ENCODE data around the gene TMUB1.
A peak's percentile ranks its signal among the peaks of the same experiment; 100 is the strongest.

TMUB1 gene, protein sequence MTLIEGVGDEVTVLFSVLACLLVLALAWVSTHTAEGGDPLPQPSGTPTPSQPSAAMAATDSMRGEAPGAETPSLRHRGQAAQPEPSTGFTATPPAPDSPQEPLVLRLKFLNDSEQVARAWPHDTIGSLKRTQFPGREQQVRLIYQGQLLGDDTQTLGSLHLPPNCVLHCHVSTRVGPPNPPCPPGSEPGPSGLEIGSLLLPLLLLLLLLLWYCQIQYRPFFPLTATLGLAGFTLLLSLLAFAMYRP

DNA sequence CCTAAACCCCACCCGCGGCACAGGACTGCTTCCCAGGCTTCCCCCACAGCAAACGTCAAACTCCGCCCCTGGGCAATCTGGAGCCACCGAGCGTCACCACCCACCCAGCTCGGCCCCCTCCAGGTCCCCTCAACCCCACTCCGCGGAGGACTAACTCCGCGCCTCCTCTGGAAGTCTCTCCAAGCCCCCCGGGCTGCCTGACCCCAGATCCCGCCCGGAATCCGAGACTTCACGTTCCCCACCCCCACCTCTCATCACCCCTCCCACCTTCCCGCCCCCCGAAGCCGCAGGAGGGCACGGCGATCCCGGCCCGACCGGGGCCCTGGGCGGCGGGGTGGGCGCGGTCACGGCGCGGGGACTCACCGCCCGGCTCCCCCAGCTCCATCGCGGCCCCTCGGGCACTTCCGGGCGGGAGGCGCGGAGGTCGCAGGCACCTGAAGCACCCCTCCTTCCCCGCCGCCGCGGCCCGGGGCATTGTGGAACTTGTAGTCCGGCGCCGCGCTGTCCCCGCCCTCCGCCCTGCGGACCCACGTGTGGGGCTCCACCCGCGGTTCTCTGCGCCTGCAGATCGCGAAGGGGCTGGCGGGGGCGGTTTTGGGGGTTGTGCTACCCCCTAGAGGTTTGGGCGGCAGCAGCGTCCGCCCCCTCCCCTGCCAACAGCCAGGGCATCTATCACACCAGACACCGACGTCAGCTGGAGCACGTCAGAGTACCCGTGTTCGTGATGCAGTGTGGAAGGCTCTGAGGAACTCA, at the start of gene TMUB1:
Gene TMUB1 (minus strand): TSS at position 423 of the 753 bp plus-strand sequence. CDS start 930 bp downstream, outside the sequence.
- ATAC-seq = peak; percentile 66 to 67

DNA sequence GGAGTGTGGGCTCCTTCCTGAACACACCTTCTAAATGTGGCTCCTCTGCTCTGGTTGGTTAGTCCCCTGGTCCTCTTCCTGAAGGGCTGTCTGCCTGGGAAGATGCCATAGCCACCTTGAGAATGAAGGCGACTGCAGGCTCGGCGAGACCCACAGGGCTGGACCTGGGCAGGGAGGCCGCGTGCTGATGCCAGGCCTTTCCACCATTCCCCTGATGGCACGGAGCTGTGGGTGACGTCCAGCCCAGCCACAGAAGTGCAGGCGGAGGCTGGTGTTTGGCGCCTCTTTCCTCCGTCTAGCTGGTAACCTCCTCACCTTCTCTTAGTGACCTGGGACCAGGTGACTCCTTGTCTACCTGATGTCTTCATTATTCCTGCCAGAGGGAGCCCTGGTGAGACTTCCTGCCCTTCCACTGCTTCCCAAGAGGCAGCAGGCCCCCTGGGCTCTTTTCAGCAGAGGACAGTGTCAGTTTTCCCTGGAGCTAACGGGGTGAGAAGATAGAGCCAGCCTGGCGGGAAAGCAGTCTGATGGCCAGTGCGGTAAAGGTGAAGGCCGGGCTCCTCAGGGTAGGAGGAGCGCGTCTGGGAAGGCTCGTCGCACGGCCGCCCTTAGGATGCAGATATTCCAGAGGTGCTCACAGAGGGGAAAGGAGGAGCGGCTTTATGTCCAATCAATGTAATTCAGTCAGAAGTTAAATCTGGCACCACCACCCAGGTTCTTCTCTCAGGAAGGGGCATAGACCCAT, 49.3 kb upstream of the TMUB1 start:
- no peak for ATAC-seq

DNA sequence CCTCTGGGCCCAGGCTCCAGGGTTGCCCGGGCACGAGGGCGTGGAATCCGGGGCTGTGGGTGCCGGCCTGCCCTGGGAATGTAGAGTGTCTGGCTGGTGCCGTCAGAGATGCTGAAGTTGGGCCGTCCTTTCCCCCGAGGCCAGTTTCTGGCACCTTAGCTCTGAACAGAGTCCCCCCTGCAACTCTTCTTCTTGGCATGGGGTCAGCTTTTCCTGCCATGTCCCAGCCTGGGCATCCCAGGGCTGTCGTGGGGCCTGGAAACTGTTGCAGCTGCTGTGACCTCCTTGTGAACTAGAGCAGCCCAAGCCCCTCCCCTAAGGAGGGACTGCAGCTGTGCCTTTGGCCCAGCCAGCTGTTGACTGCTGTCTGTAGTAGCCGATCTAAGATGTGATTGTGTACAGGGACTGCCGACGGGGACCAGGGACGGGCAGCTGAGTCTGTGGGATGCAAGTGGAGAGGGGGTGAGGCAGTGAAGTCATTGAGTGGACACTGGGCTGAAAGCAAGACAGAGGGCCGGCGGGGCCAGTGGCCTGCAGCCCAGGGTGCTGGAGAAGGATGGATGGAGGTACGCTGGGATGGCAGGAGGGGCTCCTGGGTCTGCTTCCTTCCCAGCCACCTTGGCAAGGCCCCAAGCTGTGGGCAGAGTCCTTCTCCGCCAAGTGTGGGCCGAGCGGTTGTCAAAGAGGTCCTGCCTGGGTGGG, 48.5 kb upstream of the TMUB1 start:
- no peak for ATAC-seq

DNA sequence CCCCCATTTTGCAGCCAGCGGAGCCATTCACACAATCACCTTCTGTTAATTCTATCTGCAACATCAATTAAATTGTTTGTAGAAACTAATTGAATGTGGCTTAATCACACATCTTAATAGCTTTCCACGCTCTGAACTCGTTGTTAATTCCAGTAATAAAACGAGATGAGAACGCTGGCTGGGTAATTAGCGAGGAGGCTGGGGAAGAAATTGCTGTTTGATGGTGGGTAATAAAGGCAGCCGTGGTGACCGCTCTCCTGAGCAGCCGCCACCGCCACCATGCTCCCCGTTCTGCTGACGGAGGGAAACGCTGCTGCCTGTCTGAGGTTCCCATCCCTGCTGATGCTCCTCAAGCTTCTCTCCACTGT, 47.9 kb upstream of the TMUB1 start:
- ATAC-seq = no peak

DNA sequence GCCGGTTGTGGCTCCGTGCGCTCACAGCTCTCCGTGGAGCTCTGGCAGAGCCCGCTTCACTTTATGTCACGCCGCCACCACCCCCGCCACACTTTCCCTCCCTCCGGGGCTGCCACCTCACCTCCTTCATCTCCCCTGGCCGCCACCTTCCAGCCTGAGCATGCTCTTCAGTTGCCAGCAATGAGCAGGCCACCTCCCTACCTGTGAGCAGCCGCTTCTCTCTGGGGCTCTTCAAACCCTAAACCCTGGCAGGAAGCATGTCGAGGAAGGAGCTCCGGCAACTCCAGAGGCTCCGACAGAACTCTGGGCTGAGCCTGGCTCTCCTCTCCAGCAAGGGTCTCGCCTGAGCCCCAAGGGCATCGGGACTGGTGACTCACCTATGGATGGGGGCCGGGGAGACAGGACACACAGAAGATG, 47.5 kb upstream of the TMUB1 start:
- ATAC-seq = no peak

DNA sequence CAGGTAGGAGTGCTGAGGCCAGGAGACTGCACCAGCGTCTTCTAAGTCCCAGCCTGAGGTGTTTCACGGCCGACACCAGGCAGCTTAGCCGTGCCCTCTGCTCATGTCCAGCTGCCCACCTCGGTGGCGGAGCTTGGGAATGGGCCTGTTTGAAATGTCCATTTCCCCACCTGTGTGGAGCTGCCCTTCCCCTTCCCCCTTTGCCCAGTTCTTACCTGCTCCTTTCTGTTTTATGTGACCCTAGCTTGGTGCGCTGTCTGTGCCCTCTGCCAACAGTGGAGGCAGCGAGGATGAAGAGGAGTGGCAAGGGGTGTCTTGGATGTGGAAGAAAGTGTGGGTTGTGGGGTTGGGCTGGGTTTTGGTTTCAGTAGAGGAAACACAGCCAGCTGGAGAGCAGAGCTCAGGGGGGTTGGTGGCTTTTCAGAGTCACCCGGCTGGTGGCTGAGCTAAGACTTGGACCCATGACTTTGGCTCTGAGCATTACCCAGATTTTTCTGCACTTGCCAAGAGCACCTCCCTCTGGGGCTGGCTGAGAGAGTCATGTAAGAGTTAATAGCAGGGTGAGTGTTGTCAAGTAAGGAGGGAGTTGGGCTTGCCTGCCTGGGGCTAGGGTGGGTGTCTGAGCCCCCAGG, 46.8 kb upstream of the TMUB1 start:
- ATAC-seq = no peak

DNA sequence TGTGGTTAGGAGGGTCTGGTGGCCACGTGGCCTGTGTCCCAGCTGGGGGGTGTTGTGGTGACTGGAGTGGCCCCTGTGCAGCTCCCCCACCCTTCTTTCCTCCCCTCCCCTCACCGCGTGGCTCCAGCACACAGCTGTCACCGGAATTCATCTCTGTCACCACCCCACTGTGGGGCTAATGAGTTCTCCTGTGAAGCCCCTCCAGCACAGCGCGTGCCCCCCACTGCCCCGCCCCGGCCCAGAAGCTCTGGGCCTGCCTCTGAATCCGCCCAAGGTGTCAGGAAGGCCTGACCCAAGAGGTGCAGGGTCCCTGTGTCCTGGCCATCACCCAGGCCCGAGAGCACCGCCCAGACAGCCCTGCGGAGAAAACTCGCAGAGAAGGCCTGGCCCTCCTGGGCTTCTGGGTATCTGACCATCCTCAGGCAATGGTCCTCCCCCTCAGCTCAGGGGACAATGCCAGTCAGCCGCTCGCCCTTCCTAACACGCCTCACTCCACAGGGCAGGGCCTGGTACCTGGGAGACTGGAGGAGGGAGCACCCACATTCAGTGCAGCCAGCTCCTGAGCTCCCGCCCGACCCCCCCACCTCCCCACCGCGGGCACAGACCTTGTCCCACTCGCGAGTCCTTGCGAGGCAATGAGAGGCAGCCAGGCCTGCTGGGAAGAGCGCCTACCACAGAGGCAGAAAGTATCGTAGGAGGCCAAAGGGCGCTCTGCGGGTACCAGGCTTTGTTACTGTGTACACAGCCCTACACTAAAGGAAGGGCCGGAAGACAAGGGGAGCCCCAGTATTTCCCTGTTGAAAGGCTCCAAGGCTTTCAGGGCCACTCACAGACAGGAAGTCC, 46.0 kb upstream of the TMUB1 start:
- ATAC-seq = no peak

DNA sequence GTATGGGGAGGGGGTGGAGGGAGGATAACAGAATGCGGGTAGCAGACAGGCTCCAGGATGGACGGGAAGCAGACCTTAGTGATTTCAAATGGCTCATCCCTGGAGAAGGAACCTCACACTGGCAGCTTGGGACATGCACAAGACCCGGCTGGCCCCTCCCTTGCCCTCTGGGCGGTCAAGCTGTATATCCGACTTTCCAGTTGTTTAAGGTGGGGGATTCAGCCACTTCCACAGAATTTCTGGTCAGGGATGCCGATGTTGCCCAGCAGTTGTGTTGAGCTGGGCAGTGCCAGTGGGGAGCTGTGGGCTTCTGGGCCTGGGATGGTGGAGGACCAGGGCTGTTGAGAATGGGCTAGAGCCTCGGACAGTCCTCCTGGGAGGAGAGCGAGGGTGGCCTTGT, 45.4 kb upstream of the TMUB1 start:
- ATAC-seq = no peak

DNA sequence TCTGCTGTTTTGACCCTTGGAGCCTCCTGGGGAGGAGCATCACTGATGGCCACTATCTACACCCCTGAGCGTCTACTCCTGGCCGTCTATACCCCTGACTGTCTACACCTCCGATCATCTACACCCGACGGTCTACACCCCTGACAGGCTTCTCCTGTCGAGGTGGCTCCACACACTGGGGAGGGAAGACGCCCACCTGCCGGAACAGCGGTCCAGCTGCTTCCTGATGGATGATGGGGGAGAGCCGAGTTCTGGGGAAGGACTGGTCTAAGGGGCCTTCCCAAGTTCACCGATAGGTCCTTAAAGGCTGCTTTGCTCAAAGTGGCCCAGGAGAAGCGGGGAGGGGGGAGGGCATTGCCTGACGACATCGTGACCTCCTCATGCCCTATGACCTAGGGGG, 44.9 kb upstream of the TMUB1 start:
- ATAC-seq = no peak

DNA sequence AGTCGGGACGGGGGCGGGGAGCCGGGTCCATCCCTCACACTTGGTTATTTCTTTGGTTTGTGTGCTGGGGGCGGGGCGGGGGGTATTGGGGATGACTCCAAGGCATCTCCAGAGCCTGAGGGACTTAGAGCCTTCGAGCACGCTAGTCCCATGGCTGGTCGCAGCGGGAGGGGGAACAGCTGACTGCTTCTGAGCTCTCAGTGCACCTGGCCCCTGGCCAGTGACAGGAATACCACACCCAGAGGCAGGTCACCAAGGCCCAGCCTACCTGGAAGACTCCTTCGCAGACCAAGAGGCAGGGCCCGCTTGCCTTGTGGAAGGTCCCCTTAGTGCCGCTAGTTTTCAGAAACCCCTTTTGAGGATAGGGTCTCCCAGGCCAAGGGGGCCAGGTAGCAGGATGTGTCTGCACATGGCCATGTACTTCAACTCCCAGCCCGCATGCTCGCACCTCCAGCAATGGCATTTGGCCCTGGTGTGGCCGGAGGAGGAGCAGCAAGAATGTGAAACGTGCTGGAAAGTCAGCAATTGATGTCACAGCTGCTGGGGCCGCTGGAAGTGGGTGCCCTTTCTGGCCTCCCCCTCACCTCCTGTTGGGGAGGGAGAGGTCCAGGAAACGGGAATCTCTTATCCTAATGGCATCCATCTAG, 43.3 kb upstream of the TMUB1 start:
- no peak for ATAC-seq

DNA sequence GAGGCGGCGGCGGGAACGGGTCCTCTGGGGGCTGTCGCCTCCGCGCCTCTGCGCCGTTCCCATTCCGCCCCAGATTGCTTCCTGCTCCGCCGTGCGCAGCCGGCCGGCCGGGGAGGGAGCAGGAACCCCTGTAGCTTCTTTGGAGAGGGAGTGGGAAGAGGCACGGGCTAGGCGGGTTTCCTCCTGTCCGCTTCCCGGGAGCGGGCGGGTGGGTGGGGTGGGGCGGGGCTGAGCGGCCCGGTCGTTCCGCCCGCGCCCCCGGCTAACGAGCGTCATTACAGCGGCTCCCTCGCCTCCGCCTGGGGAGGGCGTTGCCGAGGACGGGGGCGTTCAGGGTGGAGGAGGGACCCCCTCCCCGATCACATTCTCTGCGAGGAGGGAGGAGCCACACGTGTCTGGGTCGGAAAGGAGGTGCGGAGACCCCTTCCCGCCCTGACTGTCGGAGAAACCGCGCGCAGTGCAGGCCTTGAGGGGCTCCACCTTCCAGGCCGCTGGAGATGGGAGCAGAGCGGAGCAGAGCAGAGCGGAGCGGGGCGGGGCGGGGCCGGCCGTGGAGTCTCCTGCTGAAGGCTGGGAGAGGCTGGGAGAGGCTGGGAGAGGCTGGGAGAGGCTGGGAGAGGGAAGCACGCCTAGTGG, 42.7 kb upstream of the TMUB1 start:
- no peak for ATAC-seq

DNA sequence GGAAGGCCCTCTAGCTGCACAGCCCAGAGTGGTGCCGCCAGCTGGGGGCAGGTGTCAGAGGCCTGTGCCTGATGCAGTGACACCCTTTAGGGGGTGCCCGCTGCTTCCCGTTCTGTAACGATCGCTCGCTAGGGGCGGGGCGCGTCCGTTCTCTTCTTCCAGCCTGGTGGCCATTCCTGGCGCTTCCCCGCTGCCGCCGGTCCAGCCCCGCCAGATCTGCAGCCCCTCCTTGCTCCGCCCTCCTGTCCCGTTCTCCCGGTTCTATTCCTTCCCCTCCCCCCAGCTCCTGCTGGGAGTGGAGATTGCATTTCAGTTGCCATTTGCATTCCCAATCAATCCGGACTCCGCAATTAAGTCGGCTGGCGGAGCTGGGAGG, 42.2 kb upstream of the TMUB1 start:
- ATAC-seq = no peak

DNA sequence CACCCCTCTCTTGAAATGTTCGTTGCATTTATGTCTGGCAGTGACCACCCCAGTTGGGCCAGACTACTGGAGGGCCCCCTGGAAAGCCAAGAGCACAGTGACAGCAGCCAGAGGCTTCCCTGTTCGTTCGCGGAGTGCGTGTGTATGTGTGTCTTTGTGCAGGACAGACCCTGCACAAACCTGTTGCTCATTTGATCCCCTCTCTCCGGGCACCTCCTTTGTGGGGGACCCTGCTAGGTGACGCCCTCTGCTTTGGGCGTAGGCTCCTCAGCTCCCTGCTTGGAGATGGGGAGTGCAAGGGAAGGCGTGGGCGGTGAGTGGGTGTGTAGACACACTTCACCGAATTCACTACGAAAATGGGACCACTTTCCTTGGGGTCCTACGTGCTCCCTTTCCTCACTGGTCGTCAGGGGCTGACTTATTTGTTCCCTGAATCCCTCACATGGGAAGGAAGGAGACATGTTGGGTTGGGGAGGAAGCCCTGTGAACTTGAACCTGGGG, 41.7 kb upstream of the TMUB1 start:
- ATAC-seq = no peak

DNA sequence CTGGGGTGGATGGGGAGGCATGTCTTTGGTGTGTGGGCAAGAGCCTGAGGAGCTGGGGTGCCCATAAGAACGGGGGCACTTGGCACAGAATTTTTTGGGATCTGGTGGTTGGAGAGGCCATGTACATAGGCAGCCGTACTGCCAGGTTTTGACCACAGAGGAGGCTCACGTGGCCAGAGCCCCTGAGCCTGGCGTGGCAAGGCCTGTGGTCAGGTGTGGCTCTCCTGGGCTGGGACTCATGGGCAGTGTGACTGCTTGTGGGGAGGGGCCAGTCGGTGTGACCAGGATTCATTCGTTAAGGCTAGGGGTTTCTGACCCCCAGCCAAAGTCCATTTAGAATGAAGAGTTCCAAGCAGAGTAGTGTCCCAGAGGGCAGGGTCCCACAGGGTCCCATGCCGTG, 41.2 kb upstream of the TMUB1 start:
- ATAC-seq = no peak

DNA sequence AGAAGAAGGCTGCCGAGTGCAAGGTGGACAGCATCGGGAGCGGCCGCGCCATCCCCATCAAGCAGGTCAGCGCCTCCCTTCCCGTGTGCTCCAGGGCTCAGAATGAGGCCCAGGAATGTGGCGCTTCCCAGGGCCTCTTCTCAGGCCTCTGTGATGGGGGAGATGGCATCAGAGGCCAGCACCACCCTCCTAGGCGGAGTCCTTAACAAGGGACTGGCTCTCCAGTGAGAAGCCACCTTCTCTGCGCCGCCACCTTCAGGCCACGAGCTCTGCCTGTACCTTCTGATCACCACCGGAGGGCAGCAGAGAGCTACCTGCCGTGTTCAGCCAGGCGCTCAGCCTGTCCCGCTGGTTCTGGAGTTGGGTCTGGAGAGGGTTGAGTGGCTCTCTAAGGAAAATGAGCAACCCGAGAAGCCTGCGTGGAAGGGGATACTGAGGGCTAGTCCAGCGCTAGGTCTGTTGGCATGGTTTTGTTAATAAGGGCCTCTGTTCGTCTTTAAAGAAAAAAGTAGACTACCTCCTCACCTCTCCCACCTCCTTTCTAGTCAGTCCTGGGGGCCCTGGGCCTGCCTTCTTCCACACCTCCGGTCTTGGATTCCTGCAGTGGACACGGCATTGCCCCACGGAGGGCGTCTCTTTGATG, 40.6 kb upstream of the TMUB1 start:
- peak; percentile 85 to 92 for ATAC-seq

DNA sequence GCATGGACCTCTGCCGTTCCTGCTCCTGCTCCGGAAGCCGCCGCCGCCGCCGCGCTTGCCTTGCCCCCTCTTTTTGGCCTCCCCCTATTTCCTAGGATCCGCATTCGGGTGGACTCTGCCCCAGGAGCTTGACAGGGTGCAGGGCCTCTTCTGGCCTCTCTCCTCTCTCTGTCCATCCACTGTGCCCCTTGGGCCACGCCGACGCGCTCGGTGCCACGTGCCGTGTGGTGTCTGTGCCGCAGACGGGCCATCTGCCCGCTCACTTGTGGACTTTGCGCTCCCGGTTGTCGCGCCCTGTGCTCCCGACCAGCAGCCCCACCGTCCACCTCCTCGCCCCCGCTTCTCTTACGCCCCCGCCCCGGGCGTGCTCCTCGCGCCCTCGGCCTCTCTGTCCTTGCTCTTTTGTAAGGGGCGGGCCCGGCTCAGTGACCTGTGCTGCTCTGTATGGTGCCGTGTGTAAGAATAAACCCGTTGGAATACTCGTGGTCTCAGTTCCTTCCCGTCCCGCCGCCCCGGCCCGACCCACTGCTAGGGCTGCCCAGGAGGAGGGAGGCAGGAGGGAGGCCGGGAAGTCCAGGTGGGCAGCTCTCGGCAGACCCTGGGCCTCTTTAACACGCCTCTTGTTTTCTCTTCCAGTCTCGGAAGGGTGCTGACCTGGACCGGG, 40.0 kb upstream of the TMUB1 start:
- ATAC-seq = no peak

DNA sequence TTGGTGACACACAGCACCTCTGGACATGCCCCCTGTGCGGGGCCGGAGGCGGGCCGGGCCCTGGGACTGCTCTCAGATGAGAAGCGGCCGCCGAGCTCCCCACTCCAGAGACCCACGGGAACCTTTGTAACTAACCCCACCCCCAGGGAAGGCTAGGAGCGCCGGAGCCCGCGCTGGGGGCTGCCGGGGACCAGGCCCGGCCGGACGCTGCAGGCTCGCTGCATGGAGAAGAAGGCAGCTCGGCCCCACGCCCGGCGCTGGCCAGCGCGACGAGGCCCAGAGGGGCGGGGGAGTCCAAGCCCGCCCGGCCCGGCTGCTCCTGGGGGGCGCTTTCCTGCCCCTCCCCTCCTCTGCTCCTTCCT, 39.5 kb upstream of the TMUB1 start:
- ATAC-seq = no peak

DNA sequence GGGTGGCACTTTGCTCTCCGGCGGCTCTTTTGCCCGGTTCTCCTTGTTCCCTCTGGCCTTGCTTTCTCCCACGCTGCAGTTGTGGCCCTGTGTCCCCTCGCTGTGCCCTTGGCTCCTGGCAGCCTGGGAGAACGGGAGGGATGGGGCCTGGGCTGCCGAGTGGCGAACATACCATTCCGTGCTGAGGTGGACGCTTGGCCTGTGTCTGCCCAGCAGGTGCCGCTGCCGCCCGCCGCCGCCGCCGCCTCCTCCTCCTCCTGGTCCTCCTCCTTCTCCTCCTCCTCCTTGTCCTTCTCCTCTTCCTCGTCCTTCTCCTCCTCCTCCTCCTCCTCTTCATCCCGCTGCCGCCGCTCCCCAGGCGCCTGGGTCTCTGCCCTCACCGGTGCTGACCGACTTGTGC, 39.0 kb upstream of the TMUB1 start:
- ATAC-seq = no peak

DNA sequence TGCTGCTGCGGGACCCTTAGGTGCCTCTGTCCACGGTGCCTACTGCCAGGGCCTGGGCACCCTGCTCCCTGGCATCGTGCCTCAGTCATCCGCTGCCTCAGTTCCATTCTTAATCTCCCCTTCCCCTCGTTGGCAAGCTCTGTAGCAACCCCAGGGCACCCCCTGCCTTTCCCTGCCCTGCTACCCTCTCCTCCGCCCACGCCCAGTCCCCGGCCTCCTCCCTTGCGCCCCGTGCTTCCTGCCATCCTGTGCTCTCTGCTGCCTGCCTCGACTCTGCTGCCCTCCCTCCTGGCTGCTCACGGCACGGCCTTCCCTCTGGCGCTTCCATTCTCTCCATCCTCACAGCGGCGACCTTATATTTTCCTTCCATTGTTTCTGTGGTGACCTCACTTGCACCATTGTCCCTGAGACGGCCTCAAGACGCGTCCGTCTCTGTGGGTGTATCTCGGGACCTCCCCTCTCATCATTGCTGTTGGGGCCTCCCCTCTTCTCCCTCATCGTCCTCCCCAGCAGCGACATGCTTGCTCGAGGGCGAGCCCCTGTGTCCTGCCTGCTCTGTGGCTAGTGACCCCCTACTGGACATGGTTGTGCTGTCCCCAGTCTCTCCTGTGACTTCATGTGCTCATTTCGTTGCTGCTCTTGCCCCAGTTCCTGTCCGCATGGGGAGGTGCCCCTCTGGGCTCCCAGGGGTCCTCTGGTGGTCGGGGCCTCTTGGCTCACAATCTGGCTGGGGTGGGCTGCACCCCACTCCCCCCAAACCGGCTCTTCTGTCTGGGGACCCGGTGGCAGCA, 38.3 kb upstream of the TMUB1 start:
- ATAC-seq = no peak
